SK-N-SH treated with all-trans-retinoic acid at 6 μM for 48 hours (cell line): ENCODE results near the gene FCSK.
"Not testable (repeated sequence)": the region's sequence is repeated elsewhere in the genome, so short reads cannot be mapped to it uniquely, and the experiment has no call there.

Experiments used
- ARNTL ChIP-seq: fragments of 450-650 bp; formaldehyde crosslinking; IDR thresholded peaks from 2 replicates; pipeline ENCODE4 v1.5.0; 2020; ENCODE audit warnings: low read depth, mild to moderate bottlenecking, moderate library complexity, borderline replicate concordance
- CREB5 ChIP-seq: fragments of 250-450 bp; sonication (Bioruptor Pico); IDR thresholded peaks from 2 replicates; pipeline ENCODE4 v1.5.1; 2020; ENCODE audit warnings: low read depth, mild to moderate bottlenecking, moderate library complexity
- CSRNP3 ChIP-seq: fragments of 250-450 bp; sonication (Bioruptor Pico); IDR thresholded peaks from 2 replicates; pipeline ENCODE4 v1.5.1; 2021; ENCODE audit warnings: mild to moderate bottlenecking, moderate library complexity
- ESRRG ChIP-seq: fragments of 250-450 bp; sonication (Bioruptor Pico); IDR thresholded peaks from 2 replicates; pipeline ENCODE4 v1.6.1; 2021; ENCODE audit warnings: mild to moderate bottlenecking
- GLIS3 ChIP-seq: fragments of 250-450 bp; sonication (Bioruptor Pico); IDR thresholded peaks from 2 replicates; pipeline ENCODE4 v1.5.0; 2020; ENCODE audit warnings: mild to moderate bottlenecking, moderate library complexity
- ISL1 ChIP-seq: fragments of 250-450 bp; sonication (Bioruptor Pico); IDR thresholded peaks from 2 replicates; pipeline ENCODE4 v2.1.2; 2022; ENCODE audit warnings: mild to moderate bottlenecking, moderate library complexity
- PATZ1 ChIP-seq: fragments of 250-450 bp; sonication (Bioruptor Pico); IDR thresholded peaks from 2 replicates; pipeline ENCODE4 v1.8.0; 2020; ENCODE audit warnings: mild to moderate bottlenecking, moderate library complexity, borderline replicate concordance
- PPARA ChIP-seq: fragments of 250-450 bp; sonication (Bioruptor Pico); IDR thresholded peaks from 2 replicates; pipeline ENCODE4 v1.5.0; 2020; ENCODE audit warnings: mild to moderate bottlenecking, borderline replicate concordance
- RARB ChIP-seq: fragments of 250-450 bp; sonication (Bioruptor Pico); IDR thresholded peaks from 2 replicates; pipeline ENCODE4 v1.8.0; 2021; ENCODE audit warnings: mild to moderate bottlenecking, moderate library complexity
- ZFP3 ChIP-seq: fragments of 250-450 bp; sonication (Bioruptor Pico); IDR thresholded peaks from 2 replicates; pipeline ENCODE4 v1.5.0; 2020; ENCODE audit warnings: mild to moderate bottlenecking, moderate library complexity
- ZNF565 ChIP-seq: fragments of 450-650 bp; formaldehyde crosslinking; conservative IDR thresholded peaks from 2 replicates; pipeline ENCODE4 v1.5.0; 2020; ENCODE audit warnings: low read depth, mild to moderate bottlenecking, moderate library complexity

GRCh38 chr16:70524399-70524825, 70.0 kb downstream of the FCSK start:
- not testable (repeated sequence) for TF ChIP-seq CSRNP3; RARB; ESRRG (CRISPR knock-in tag); PATZ1 (CRISPR knock-in tag); ZNF565; GLIS3; ZFP3 (CRISPR knock-in tag); ISL1; CREB5; PPARA; ARNTL (CRISPR knock-in tag)
